T-cell (primary cell): ENCODE measurements around the gene RTN4RL1. TPM values are rescaled to one million over a fixed set of nuclear protein-coding genes. Genes with fewer than 3 reads are reported as not detected.

Experiments
- ATAC-seq, 4 experiments: fragments of 200-7000 bp in 3 of 4; fragments of 150-1000 bp in 1 of 4; cut with Tn5 transposase; replicated peaks in 1 of 4; 1 replicate in 3 of 4; 2 replicates in 1 of 4; pipeline ENCODE4 v1.10.0; 2021; ENCODE audit warnings: moderate library complexity in 3 of 4, mild to moderate bottlenecking in 2 of 4, moderate number of reproducible peaks in 1 of 4
- CTCF ChIA-PET, 2 donors: fragments of 300-600 bp; sonication (Branson Sonifier 250); formaldehyde crosslinking; loops; one replicate each; lab custom pipeline; 2022; ENCODE audit warnings: antibody characterized with exemption in 2 of 2; lab: Charles Lee
- POLR2A ChIA-PET, 2 donors: fragments of 300-600 bp; sonication (Branson Sonifier 250); formaldehyde crosslinking; loops; one replicate each; lab custom pipeline; 2022; ENCODE audit warnings: antibody characterized with exemption in 2 of 2; lab: Charles Lee
- DNase-seq, 35 experiments: peaks; one replicate each; pipeline versions ENCODE4 v3.0.0 to v3.0.0-alpha.2; 2013 to 2023
- H3K27ac ChIP-seq: one replicate; pipeline ENCODE4 v1.5.1; 2013; ENCODE audit warnings: low read length
- H3K27me3 ChIP-seq, 2 experiments: replicated peaks in 1 of 2; 1 replicate in 1 of 2; 2 replicates in 1 of 2; pipeline versions ENCODE4 v1.6.1 to v1.7.0; 2013; ENCODE audit warnings: low read length in 1 of 2, mixed read lengths in 1 of 2; ENCODE audit not compliant: control insufficient read depth in 2 of 2, insufficient read depth in 2 of 2; ENCODE audit errors: extremely low read depth in 1 of 2
- H3K36me3 ChIP-seq, 2 donors: 1 replicate in 1 of 2; 2 replicates in 1 of 2; pipeline versions ENCODE4 v1.6.1 to v1.7.0; 2013; ENCODE audit warnings: low read length in 1 of 2; ENCODE audit not compliant: control insufficient read depth in 2 of 2, insufficient read depth in 1 of 2; ENCODE audit errors: extremely low read depth in 1 of 2
- H3K4me1 ChIP-seq, 2 experiments: 1 replicate in 1 of 2; 2 replicates in 1 of 2; pipeline versions ENCODE4 v1.6.1 to v1.7.0; 2013; ENCODE audit warnings: low read length in 2 of 2, mixed read lengths in 1 of 2; ENCODE audit not compliant: insufficient read depth in 2 of 2, control insufficient read depth in 1 of 2; ENCODE audit errors: extremely low read depth in 1 of 2
- H3K4me3 ChIP-seq, 2 donors: 1 replicate in 1 of 2; 2 replicates in 1 of 2; pipeline versions ENCODE4 v1.5.1 to v1.7.0; 2013; ENCODE audit warnings: mild to moderate bottlenecking in 2 of 2, low read length in 1 of 2, moderate library complexity in 1 of 2; ENCODE audit not compliant: control insufficient read depth in 1 of 2; ENCODE audit errors: extremely low read depth in 1 of 2
- H3K9me3 ChIP-seq: 2 replicates; pipeline ENCODE4 v1.7.0; 2013
- H3K27ac Mint-ChIP-seq, 2 donors: one replicate each; pipeline ENCODE4 v1.8.0; 2020 to 2021; ENCODE audit warnings: mild to moderate bottlenecking in 2 of 2, mixed read lengths in 2 of 2
- H3K27me3 Mint-ChIP-seq, 2 donors: one replicate each; pipeline ENCODE4 v1.8.0; 2021 to 2022; ENCODE audit warnings: mixed read lengths in 2 of 2
- H3K36me3 Mint-ChIP-seq: one replicate; pipeline ENCODE4 v1.8.0; 2021; ENCODE audit warnings: mixed read lengths
- H3K4me1 Mint-ChIP-seq, 3 donors: one replicate each; pipeline ENCODE4 v1.8.0; 2020 to 2022; ENCODE audit warnings: mixed read lengths in 3 of 3, mild to moderate bottlenecking in 1 of 3
- H3K4me3 Mint-ChIP-seq, 3 donors: one replicate each; pipeline ENCODE4 v1.8.0; 2020 to 2022; ENCODE audit warnings: mild to moderate bottlenecking in 3 of 3, mixed read lengths in 3 of 3, moderate library complexity in 3 of 3
- H3K9me3 Mint-ChIP-seq, 3 donors: one replicate each; pipeline ENCODE4 v1.8.0; 2020 to 2022; ENCODE audit warnings: mixed read lengths in 3 of 3
- WGBS: methylation state at CpG from one replicate; pipeline ENCODE4 v1.1.5; 2013; ENCODE audit warnings: missing lambda C conversion rate; ENCODE audit not compliant: insufficient coverage; 5-methylcytosine and 5-hydroxymethylcytosine counted together
- total RNA-seq, 35 experiments: library from RNA in 6 of 35; stranded (reverse) in 6 of 35; fragments of 120-200 nt in 1 of 35; gene quantifications; one replicate each; pipeline versions ENCODE4 v1.2.1 to v1.2.4 and lab custom pipeline; 2013 to 2026

The RTN4RL1 gene
- total RNA-seq, 5 donors from 2014 or later (not counting 1 experiment from before 2014, with no cell fraction given): 0.43 to 1.1 (median 0.63) TPM

DNA sequence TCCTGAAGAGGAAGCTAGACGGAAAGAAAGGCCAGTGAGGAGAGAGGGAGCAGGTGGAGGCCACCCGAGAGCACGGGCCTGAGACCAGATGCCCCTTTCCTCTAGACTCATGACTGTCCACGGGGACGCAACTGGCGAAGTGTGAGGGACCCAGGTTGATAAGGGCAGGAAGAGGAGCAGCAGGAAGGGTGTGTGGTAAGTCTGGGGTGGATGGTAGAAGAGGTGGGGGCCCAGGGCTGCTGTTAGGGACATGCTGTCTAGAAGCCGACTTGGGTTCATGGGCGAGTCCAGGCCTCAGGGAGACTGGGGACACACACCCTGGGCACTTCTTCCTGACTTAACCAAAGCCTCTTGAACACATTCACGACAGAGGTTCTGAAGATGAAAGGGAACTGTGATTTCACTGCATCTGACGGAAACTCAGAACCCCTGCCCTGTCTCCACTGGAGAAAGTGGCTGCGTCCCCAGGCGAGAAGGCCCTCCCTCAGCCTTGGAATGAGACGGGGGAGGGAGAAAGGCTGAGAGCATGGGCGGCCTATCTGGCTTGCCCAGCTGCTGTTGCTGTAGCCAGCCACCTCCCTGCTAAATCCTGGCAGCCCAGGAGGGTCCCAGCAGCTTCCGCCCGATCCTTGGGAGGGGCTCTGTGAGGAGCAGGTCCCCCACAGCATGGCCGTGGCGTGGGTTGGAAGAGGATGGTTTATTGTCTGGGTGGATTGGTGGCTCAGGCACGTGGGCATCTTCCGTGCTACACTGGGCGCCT lies 35.7 kb upstream of the RTN4RL1 start:
- Mint-ChIP-seq H3K27me3 (peaks cover 7 to 15% of the 10 kb centered on the region in 2 donors), H3K36me3 (peaks cover 52% of the 10 kb centered on the region), H3K4me3 (no peak overlapping the region), H3K9me3 (no peaks in the 10 kb centered on the region), H3K27ac (peak overlapping the region in 1 of 2 donors; percentile 33), H3K4me1 (peaks cover 5 to 21% (median 14%) of the 10 kb centered on the region in 3 donors)
- H3K4me1 ChIP-seq: peaks cover 5 to 37% of the 10 kb centered on the region in 2 experiments
- POLR2A ChIA-PET: no interaction called here
- 88% methylated on average over 15 of the region's 21 CpGs for WGBS
- peaks cover 9 to 34% of the 10 kb centered on the region in 2 donors for H3K36me3 ChIP-seq
- no peak overlapping the region for H3K4me3 ChIP-seq
- DNase-seq (no peak), ATAC-seq (no peak)
- CTCF ChIA-PET: no interaction called here
- no peaks in the 10 kb centered on the region for H3K9me3 ChIP-seq
- no peak overlapping the region for H3K27ac ChIP-seq
- H3K27me3 ChIP-seq: peaks cover 2 to 59% of the 10 kb centered on the region in 2 experiments

DNA sequence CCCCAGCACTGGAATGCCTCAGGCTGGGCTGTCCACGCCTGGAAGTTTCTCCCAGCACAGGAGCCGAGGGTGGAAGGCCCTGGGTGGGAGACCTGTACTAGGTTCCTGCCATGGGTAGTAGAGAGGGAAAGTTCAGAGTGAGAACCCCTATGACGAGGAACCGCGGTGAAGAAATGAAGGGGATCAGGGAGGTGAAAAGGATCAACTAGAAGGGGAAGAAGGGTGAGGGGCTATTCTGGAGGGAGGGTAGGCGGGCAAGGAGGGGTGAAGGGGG lies 35.2 kb upstream of the RTN4RL1 start:
- Mint-ChIP-seq H3K9me3 (no peaks in the 10 kb centered on the region), H3K27ac (peak overlapping the region in 1 of 2 donors; percentile 33), H3K4me3 (no peak overlapping the region), H3K36me3 (peaks cover 48% of the 10 kb centered on the region), H3K27me3 (peaks cover 7 to 15% of the 10 kb centered on the region in 2 donors), H3K4me1 (peaks cover 5 to 21% (median 14%) of the 10 kb centered on the region in 3 donors)
- Histone ChIP-seq H3K27ac (no peak overlapping the region), H3K27me3 (peaks cover 2 to 58% of the 10 kb centered on the region in 2 experiments), H3K36me3 (peaks cover 4 to 30% of the 10 kb centered on the region in 2 donors), H3K9me3 (no peaks in the 10 kb centered on the region), H3K4me3 (no peak overlapping the region), H3K4me1 (peaks cover 5 to 37% of the 10 kb centered on the region in 2 experiments)
- DNase-seq: no peak
- no peak for ATAC-seq
- ChIA-PET POLR2A (no interaction called here), CTCF (no interaction called here)
- WGBS: 98% methylated on average over 6 of the region's 6 CpGs

GRCh38 chr17:2059547-2060384 lies 34.6 kb upstream of the RTN4RL1 start:
- H3K9me3 ChIP-seq: no peaks in the 10 kb centered on the region
- CTCF ChIA-PET: interaction anchor here (0.6 to 5.1 kb wide), 4 partner anchors 27 to 194 kb away, joined by 3 to 58 read pairs (median 4); no protein-coding TSS in a partner anchor
- no peak for DNase-seq
- peak overlapping the region; percentile 13 to 62 (median 32) for H3K4me3 Mint-ChIP-seq
- H3K4me1 ChIP-seq: peaks cover 5 to 33% of the 10 kb centered on the region in 2 experiments
- peaks cover 2 to 54% of the 10 kb centered on the region in 2 experiments for H3K27me3 ChIP-seq
- H3K27ac Mint-ChIP-seq: peak overlapping the region; percentile 39 to 52
- no peak overlapping the region for H3K27ac ChIP-seq
- POLR2A ChIA-PET: no interaction called here
- H3K36me3 Mint-ChIP-seq: peaks cover 43% of the 10 kb centered on the region
- peaks cover 5 to 19% (median 12%) of the 10 kb centered on the region in 3 donors for H3K4me1 Mint-ChIP-seq
- H3K9me3 Mint-ChIP-seq: no peaks in the 10 kb centered on the region
- peaks cover 7 to 14% of the 10 kb centered on the region in 2 donors for H3K27me3 Mint-ChIP-seq
- peaks cover 4 to 24% of the 10 kb centered on the region in 2 donors for H3K36me3 ChIP-seq
- no peak overlapping the region for H3K4me3 ChIP-seq
- no peak for ATAC-seq
- WGBS: 84% methylated on average over 13 of the region's 21 CpGs

DNA sequence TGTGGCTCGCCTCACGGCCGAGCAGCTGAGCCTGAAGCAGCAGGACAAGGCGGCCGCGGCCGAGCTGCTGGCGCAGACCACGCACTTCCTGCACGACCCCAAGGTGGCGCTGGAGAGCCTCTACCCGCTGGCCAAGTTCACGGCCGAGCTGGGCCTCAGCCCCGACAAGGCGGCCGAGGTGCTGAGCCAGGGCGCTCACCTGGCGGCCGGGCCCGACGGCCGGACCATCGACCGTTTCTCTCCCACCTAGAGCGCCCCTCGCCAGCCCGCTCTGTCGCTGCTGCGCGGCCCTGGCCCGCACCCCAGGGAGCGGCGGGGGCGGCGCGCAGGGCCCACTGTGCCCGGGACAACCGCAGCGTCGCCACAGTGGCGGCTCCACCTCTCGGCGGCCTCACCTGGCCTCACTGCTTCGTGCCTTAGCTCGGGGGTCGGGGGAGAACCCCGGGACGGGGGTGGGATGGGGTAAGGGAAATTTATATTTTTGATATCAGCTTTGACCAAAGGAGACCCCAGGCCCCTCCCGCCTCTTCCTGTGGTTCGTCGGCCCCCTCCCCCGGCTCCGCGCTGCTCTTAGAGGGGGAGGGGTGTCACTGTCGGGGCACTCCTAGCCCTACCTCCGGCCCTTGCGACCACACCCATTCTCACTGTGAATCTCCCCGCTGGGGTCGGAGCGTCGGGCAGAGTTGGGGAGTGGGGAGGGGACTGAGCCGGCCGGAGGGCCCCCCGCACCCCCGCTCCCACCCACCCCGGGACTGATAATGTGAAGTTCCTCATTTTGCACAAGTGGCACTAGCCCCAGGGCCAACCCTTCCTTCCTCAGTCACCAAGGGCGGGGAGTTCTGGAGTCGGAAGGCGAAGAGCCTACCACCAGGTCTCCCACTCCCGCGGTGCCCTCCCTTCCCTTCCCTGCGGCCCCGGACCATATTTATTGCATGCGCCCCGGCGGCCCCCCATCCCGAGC lies 33.7 kb upstream of the RTN4RL1 start:
- Histone ChIP-seq H3K27me3 (peaks cover 2 to 50% of the 10 kb centered on the region in 2 experiments), H3K36me3 (peaks cover 4 to 15% of the 10 kb centered on the region in 2 donors), H3K4me3 (no peak overlapping the region), H3K27ac (no peak overlapping the region), H3K4me1 (peaks cover 9 to 37% of the 10 kb centered on the region in 2 experiments), H3K9me3 (no peaks in the 10 kb centered on the region)
- Mint-ChIP-seq H3K4me3 (peak overlapping the region in 1 of 3 donors; percentile 62), H3K4me1 (peaks cover 5 to 17% (median 11%) of the 10 kb centered on the region in 3 donors), H3K27me3 (peaks cover 7 to 13% of the 10 kb centered on the region in 2 donors), H3K9me3 (no peaks in the 10 kb centered on the region), H3K36me3 (peaks cover 34% of the 10 kb centered on the region), H3K27ac (no peak overlapping the region)
- 29% methylated on average over 50 of the region's 78 CpGs for WGBS
- ChIA-PET POLR2A (no interaction called here), CTCF (interaction anchor here (0.5 to 5.1 kb wide), 7 partner anchors 8 to 796 kb away, joined by 3 to 58 read pairs (median 3); no protein-coding TSS in a partner anchor)
- no peak for ATAC-seq
- peak in 28 of 35 experiments; percentile 30 to 78 (median 50) for DNase-seq

DNA sequence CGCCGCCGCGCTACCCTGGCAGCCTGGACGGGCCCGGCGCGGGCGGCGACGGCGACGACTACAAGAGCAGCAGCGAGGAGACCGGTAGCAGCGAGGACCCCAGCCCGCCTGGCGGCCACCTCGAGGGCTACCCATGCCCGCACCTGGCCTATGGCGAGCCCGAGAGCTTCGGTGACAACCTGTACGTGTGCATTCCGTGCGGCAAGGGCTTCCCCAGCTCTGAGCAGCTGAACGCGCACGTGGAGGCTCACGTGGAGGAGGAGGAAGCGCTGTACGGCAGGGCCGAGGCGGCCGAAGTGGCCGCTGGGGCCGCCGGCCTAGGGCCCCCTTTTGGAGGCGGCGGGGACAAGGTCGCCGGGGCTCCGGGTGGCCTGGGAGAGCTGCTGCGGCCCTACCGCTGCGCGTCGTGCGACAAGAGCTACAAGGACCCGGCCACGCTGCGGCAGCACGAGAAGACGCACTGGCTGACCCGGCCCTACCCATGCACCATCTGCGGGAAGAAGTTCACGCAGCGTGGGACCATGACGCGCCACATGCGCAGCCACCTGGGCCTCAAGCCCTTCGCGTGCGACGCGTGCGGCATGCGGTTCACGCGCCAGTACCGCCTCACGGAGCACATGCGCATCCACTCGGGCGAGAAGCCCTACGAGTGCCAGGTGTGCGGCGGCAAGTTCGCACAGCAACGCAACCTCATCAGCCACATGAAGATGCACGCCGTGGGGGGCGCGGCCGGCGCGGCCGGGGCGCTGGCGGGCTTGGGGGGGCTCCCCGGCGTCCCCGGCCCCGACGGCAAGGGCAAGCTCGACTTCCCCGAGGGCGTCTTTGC lies 32.8 kb upstream of the RTN4RL1 start:
- DNase-seq: peak in 3 of 35 experiments; percentile 23 to 49 (median 32)
- H3K4me1 ChIP-seq: peaks cover 14 to 46% of the 10 kb centered on the region in 2 experiments

More for the DNA sequence above, 32.8 kb upstream of the RTN4RL1 start:
- Mint-ChIP-seq H3K27me3 (peaks cover 7 to 13% of the 10 kb centered on the region in 2 donors), H3K36me3 (peaks cover 25% of the 10 kb centered on the region), H3K9me3 (no peaks in the 10 kb centered on the region), H3K4me1 (peaks cover 11 to 21% (median 16%) of the 10 kb centered on the region in 3 donors), H3K27ac (no peak overlapping the region), H3K4me3 (no peak overlapping the region)
- H3K27ac ChIP-seq: no peak overlapping the region
- 51% methylated on average over 98 of the region's 98 CpGs for WGBS
- ChIA-PET POLR2A (no interaction called here), CTCF (interaction anchor here (0.5 to 5.1 kb wide), 6 partner anchors 9 to 795 kb away, joined by 3 to 58 read pairs (median 3); no protein-coding TSS in a partner anchor)
- H3K36me3 ChIP-seq: peaks cover 4 to 10% of the 10 kb centered on the region in 2 donors
- no peak for ATAC-seq
- peak overlapping the region in 1 of 2 donors; percentile 38 for H3K4me3 ChIP-seq
- H3K27me3 ChIP-seq: peaks cover 2 to 44% of the 10 kb centered on the region in 2 experiments
- H3K9me3 ChIP-seq: no peaks in the 10 kb centered on the region
